H1 (cell line): ENCODE measurements around the gene SCARB1. TPM values are rescaled to one million over a fixed set of nuclear protein-coding genes. Genes with fewer than 3 reads are reported as not detected.

Source experiments
- CHD7 ChIP-seq: fragments of 300-600 bp; sonication (generic); IDR thresholded peaks from 2 replicates; pipeline ENCODE4 v1.7.1; 2012; ENCODE audit warnings: low read length, moderate library complexity, mild to moderate bottlenecking, inconsistent platforms; ENCODE audit not compliant: insufficient replicate concordance
- EGR1 ChIP-seq: IDR thresholded peaks from 2 replicates; pipeline ENCODE4 v1.6.1; 2011; ENCODE audit warnings: low read depth, low read length, borderline replicate concordance
- HDAC2 ChIP-seq, 2 experiments: fragments of 300-600 bp in 1 of 2; sonication (generic) in 1 of 2; IDR thresholded peaks; 2 replicates each; pipeline ENCODE4 v1.6.1; 2011 to 2012; ENCODE audit warnings: low read depth in 2 of 2, low read length in 2 of 2, mild to moderate bottlenecking in 2 of 2, moderate library complexity in 2 of 2, borderline replicate concordance in 1 of 2, inconsistent platforms in 1 of 2
- JUN ChIP-seq: IDR thresholded peaks from 2 replicates; pipeline ENCODE4 v1.6.1; 2011; ENCODE audit warnings: low read depth, mild to moderate bottlenecking, improper control_type of control experiment, low read length
- RXRA ChIP-seq: IDR thresholded peaks from 2 replicates; pipeline ENCODE4 v1.6.1; 2011; ENCODE audit warnings: low read depth, mild to moderate bottlenecking, low read length, moderate library complexity; ENCODE audit not compliant: insufficient read depth
- SAP30 ChIP-seq: fragments of 300-600 bp; sonication (generic); IDR thresholded peaks from 2 replicates; pipeline ENCODE4 v1.7.1; 2012; ENCODE audit warnings: low read length, moderate library complexity, mild to moderate bottlenecking, inconsistent platforms; ENCODE audit not compliant: insufficient read depth, insufficient replicate concordance
- TBP ChIP-seq: IDR thresholded peaks from 2 replicates; pipeline ENCODE4 v1.6.1; 2011; ENCODE audit warnings: low read depth, low read length, improper control_type of control experiment
- TCF12 ChIP-seq: IDR thresholded peaks from 2 replicates; pipeline ENCODE4 v1.6.1; 2011; ENCODE audit warnings: low read depth, mild to moderate bottlenecking, low read length
- YY1 ChIP-seq: IDR thresholded peaks from 2 replicates; pipeline ENCODE4 v1.6.1; 2011; ENCODE audit warnings: low read depth, mild to moderate bottlenecking, low read length
- polyA plus RNA-seq, 7 experiments: library from polyadenylated mRNA; depleted of rRNA in 3 of 7; stranded (reverse) in 5 of 7; unstranded in 2 of 7; fragments of >200 nt in 5 of 7; fragments of 200-250 nt in 2 of 7; gene quantifications; 1 replicate in 5 of 7; 2 replicates in 1 of 7; 4 replicates in 1 of 7; pipeline versions ENCODE4 v1.2.1 to v1.2.3, GENCODE V29; 2011 to 2013; ENCODE audit warnings: missing spikeins in 2 of 7, mixed read lengths in 2 of 7
- total RNA-seq: library from RNA; stranded (reverse); fragmentation: NEBNext Ultra II Directional; extraction: Animal tissue kit (Norgen Biotek cat#: 25700); gene quantifications from 2 replicates; pipeline ENCODE4 v1.2.1, GENCODE V29; 2021

The SCARB1 gene
- total and polyA plus RNA-seq, 2 of the 8 experiments (the other 6 are each of a cell fraction or from before 2014, with no cell fraction given): 45.3 to 57.1 TPM

GRCh38 chr12:124820199-124820598, 43.5 kb downstream of the SCARB1 start (continued):
- TF ChIP-seq TBP (no peak), HDAC2 (IDR thresholded peaks at IDR 0.05; ENCODE audit: borderline replicate concordance in 1 of 2, low read depth in 2 of 2, low read length in 2 of 2) (no peak), TCF12 (no peak), EGR1 (no peak), JUN (no peak), SAP30 (no peak), CHD7 (no peak), YY1 (no peak), RXRA (no peak)
